Fibroblast of the aortic adventitia (primary cell): Measurements from ENCODE around the gene RAD51B. TPM values are rescaled to one million over a fixed set of nuclear protein-coding genes. Genes with fewer than 3 reads are reported as not detected.

Experiments
- DNase-seq: peaks from one replicate; pipeline ENCODE4 v3.0.0-alpha.2; 2010; ENCODE audit warnings: low read depth
- H3K4me3 ChIP-seq: 2 replicates; pipeline ENCODE4 v1.5.1; 2011; ENCODE audit warnings: low read depth, mild to moderate bottlenecking, control low read depth, low read length, moderate library complexity
- CTCF ChIP-seq: IDR thresholded peaks from 2 replicates; pipeline ENCODE4 v1.5.1; 2011; ENCODE audit warnings: mild to moderate bottlenecking, low read length, control low read depth, inconsistent platforms; ENCODE audit not compliant: insufficient read depth
- total RNA-seq: library from RNA; depleted of rRNA; stranded (reverse); fragments of >200 nt; gene quantifications from 2 replicates; pipeline ENCODE4 v1.2.3, GENCODE V29; 2012; ENCODE audit warnings: low replicate concordance

RAD51B gene
- total RNA-seq, 1 donor: 28.7 TPM

DNA sequence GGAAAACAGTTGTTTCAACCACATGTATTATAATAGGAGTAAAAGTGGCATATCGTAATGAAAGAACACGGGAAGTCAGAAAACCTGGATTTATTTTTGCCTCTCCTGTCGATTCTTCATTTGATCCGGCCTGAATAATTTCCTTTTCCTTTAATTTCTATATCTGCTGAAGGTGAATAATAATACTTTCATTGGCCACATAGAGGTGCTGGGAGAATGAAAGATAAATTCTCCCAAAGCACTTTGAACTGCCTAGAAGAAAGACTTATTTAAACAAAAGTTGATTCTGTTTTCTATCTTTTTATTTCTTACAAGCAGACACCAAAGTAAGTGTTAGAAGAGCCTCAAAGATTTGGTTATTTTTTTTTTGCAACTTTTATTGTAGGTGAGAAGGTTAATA, 339.1 kb downstream of the RAD51B start:
- H3K4me3 ChIP-seq: no peak overlapping the region
- peak; percentile 50 for DNase-seq
- no peak for TF ChIP-seq CTCF

DNA sequence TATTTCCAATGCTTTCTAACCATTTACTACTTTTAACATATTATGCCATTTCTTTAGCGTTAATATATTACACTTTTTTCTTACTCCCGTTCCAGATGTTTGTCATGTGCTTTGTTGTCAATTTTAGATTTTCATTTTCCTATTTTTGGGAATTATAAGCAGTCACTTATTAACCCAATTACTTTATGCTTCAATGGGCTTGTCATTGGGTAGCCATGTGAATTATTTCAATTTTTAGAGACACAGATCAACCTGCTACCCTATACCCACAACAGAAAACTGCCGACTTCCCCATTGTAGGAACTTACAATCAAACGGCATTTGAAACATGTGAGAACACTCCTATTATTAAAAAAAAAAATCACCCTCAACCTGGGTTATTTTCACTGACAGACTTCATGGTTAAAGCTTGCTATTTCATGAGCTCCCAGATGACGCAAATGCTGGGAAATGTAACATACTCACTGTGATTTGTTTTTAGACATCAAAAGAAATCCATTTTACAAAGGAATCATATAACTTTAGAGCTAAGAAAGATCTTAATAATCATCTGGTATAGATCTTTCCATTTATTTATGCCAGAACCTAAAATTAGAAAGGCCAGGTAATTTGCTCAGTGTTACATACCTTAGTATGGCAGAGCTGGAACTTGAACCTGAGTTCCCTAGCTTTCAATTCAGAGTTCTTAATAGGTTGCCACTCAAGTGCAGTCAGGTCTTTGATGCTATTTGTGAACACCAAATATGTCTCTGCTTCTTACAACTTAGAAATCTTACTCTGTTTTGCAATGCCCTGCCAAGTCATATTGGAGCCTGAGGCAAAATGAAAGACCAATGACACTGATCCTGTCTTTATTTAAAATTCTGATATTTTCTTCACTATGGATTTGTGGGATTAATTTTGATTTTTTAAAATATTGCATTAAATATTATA, 340.4 kb downstream of the RAD51B start:
- no peak for TF ChIP-seq CTCF
- no peak for DNase-seq
- no peak overlapping the region for H3K4me3 ChIP-seq

DNA sequence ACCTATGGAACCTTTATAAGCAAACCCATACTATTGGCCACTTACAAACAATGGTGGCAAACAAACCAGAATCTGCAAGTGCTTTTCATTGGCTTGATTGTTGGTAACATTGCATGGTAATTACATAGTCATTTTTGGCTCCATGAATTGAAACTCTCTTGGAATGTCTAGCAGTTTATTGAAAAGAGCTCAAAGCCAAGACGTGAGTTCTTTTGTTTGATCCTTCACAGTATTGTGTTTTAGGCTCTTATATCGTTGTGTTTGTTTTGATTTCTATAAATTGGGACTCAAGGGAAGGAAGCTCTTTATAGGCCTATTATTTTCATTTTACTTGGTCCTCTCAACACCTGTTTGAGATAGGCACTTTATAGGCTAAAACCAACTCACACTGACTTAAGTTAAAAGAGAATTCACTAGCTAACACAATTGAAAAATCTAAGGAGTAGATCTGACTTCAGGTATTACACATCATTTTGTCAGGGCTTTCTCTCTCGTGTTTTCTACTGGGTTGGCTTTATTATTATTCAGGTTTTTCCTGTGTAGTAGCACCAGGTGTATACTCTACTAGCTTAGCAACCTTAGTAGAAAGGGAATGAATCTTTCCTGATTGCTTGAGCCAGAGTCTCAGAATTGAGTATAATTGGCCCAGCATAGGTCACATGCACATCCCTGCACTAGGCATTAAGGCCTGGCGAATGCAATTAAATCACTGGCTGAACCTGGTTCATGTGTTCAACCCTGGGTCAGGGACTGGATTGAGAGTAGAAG, 341.4 kb downstream of the RAD51B start:
- peak; percentile 64 for DNase-seq
- no peak for TF ChIP-seq CTCF
- no peak overlapping the region for H3K4me3 ChIP-seq

DNA sequence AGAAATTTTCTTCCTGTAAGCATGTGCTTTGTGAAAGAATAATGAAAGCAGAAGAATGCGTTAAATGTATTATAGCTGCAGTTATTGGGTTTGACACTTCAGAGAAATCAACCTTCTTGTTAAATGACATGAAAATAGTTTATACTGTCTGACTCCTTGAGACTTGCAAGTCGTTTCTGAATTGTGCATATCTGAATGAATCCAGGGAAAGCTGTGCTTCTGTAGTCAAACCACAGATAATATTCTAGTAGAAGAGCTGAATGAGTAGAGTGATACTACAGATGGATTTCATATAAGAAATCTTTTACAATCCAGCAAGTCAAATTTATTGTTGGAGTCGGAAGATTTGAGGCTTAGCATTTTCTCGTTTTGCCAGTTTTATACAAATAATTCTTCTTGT, 343.3 kb downstream of the RAD51B start:
- TF ChIP-seq CTCF: no peak
- no peak for DNase-seq
- H3K4me3 ChIP-seq: no peak overlapping the region

DNA sequence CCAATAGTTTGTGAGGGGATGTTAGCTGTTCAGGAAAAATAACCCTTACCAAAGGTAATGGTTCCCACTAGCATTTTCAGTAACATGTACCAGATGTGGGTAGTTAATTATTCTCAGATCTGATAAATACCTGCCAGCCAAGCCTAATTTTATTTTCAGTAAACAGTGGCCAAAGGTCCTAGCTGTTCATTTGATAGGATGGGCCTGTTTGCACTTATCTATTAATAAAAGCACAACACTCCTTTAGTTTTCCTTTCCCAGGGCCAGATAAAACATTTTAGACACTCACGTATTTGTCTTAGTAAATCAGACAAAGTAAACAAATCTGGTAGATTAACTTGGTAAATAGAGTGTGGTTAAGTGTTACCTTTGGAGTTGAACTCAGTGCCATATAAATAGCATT, 345.1 kb downstream of the RAD51B start:
- H3K4me3 ChIP-seq: no peak overlapping the region
- DNase-seq: no peak
- TF ChIP-seq CTCF: no peak

DNA sequence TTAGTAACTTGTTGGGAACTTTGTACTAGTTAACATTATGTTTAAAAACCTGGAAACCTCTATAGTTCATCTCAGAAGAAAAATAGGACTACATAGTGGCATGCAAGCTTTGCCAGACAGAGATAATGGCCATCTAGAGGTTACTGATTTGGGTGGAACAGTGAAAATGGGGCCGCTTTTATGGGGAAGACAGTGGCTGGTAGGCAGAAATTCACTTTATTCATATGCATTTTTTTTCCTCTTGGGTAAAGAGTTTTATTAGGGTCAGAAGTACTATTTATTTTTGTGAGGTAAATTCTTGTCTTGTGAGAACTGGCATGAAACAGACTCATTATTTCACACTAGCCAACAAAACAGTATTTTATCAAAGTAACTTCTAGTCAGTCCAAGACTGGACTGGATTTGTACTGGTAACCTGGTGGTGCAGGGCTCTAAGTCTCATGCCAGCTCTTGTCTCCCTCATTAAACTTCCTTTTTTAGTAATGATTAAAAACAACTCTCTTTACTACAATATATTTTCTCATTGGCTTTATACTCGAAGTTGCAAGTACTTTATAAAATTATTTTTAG, 345.8 kb downstream of the RAD51B start:
- no peak overlapping the region for H3K4me3 ChIP-seq
- no peak for TF ChIP-seq CTCF
- DNase-seq: no peak
